ENCODE data around the gene NLRC5.

NLRC5 gene

DNA sequence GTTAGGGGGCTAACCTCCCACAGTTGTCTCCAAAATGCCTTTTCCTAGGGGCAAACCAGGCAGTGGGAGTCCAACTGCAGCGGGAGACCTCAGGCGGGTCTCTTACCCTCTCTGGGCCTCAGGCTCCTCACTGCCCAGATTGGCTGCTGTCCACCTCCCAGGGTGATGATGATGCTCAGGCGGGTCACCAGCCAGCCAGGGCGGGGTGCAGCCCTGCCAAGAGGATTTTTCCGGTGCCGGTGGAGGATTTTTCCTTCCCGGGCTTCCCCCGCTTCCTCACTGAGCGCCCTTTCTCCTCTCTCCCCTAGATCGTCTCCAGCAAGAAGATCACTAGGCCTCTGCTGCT is 125.8 kb downstream of the NLRC5 start:
- no peak for DNase-seq

DNA sequence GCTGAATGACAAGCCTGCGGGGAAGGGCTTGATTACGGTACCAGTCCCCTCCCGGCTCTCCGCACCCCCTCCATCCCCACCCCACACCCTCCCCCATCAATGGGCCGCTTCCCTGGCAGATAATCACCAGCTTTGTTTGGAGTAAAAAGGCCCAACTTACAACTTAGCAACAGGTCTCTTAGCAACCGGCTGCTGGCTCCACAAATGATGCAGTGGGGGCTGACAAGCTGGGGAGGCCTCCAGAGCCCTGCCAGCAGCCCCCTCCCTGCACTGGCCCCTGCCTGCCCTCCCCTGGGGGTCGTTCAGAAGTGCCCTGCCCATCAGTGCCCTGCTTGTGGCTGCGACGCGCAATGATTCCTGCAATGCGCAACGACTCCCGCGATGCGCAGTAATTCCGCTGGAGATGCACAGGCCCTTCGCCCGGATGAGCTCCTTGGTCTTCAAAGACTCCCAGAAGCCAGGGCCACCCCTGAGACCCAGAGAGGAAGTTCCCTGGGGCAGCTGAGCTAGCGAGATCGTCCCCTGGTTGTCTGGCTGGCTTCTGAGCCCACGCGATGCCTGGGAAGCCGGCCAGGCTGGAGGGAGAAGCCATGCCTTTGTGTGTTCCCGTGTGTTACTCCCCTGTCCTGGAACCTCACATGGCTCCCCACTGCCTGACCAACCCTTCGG is 126.3 kb downstream of the NLRC5 start:
- peak in 55 of 56 donors; percentile 65 to 94 (median 87) for DNase-seq

DNA sequence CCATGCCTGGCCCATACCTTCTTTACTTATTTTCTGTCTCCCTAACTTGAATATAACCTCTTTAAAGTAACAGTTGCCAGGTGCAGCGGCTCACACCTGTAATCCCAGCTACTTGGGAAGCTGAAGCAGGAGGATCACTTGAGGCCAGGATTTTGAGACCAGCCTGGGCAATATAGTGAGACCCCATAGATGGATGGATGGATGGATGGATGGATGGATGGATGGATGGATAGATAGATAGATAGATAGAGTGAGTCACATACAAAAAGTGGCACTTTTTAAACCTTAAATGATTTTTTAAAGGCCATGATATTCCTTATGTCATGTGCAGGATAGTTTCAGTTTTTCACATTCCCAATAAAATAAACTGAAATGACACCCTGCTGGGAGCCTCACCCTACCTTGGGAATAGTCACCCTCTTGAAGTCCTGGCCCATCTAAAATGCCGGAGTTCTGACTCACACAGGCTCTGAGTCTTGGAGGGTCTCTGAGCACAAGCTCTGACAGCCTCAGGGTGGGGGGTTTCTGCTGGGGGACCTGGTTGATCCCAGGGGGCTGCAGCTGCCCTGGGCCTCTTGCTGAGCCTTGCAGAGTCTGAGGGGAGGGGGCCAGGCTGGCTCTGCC is 129.2 kb downstream of the NLRC5 start:
- DNase-seq: no peak

DNA sequence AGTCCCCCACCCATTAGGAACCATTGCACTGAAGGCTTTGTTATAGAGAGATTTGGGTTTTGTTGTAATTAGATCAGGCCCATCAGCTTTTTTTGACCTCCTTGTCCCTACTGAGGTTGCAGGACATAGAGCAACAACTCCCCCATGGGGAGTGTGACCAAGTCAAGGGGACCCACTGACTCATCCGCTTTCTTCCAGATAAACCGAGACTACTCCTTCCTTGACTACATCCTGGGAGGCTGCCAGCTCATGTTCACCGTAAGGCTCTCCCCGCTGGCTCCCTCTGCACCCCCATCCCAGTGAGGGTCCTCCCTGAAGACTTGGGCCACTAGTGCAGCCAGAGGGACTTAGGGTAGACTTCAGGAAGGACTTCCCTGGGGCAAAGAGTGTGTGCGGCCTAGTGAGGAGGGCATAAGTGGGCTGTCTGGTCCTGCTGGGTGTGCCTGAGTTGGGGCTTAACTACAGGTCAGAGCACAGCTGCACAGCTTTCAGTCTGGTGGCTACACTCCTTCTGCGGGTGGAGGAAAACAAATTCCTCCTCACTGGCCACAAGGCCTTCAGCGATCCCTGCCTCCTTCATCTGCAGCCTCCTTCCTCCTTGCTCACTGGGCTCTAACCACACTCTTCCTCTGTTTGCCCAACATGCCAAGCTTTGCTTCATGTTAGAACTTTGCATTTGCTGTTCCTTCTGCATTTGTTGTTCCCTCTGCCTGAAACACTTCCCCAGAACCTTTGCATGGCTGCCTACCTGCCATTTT is 134.0 kb downstream of the NLRC5 start:
- DNase-seq: no peak

DNA sequence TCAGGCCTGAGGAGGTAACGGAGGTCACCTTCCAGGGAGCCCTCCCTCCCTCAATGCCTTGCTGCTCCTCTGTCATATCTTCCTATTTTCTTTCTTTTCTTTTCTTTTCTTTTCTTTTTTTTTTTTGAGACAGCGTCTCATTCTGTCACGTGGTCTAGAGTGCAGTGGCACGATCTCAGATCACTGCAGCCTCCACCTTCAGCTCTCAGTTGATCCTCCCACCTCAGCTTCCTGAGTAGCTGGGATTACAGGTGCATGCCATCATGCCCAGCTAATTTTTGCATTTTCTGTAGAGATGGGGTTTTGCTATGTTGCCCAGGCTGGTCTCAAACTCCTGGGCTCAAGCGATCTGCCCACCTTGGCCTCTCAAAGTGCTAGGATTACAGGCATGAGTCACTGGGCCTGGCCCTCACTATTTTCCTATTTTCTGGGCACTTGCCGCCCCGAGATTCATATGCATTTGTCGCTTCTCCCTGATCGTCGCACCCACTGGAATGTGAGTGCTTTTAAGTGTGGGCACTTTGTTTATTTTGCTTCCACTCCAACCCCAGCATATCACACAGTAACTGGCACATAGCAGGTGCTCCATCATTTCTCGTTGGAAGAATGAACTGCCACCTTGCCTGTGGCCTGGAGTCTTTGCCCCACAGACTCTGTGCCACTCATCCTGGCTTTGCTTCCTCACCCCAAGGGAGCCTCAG is 134.8 kb downstream of the NLRC5 start:
- DNase-seq: no peak

DNA sequence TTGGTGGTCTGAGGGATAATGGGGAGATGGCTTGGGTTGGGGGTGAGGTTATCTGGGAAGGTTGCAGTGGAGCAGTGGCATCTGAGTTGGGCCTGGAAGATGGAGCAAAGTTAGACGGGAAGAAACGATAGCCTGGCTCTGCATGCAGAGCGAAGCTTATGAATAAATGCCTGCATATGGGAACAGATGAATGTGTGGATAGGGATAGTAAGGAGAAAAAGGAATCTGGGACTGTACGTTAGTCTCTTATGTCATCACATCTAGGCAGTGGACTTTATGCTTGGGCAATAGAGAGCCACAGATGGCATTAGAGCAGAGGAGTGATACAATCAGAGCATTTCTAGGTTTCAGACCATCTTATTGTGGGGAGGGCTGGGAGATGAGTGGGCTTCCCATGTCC is 136.0 kb downstream of the NLRC5 start:
- no peak for DNase-seq

DNA sequence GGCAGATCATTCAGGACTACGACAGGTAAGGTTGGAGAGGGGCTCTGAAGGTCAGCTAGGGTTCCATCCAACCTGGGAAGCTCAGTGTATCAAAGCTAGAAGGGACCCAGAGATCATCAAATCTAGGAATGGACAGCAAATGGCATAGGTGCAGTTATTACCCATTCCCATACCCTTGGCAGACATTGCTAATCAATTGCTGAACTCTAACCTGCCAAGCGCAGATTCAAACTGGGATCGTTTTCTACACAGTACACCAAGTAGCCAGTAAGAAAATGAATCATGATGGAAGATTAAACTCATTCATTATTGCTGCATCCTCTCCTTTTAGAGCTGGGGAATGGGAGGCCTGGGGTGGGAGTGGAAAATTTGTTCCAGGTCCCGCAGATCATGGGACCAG is 136.6 kb downstream of the NLRC5 start:
- no peak for DNase-seq

DNA sequence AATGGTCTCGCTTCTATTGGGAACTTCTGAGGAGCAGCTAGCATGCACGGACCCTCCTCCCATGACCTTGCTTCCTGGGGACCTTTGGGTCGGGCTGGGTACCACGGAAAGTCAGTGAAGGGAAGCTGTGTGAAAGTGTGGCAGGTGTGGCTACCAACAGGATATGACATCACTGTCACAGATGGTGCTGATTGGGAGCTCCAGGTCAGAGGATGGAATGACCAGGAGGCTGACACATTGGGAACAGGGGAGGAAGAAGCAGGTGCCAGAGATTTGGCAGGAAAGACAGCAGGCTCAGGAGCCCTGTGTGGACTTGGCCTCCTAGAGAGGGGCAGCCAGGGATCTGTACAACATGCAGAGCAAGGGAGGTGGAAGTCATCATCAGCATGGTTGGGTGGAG is 137.1 kb downstream of the NLRC5 start:
- no peak for DNase-seq

DNA sequence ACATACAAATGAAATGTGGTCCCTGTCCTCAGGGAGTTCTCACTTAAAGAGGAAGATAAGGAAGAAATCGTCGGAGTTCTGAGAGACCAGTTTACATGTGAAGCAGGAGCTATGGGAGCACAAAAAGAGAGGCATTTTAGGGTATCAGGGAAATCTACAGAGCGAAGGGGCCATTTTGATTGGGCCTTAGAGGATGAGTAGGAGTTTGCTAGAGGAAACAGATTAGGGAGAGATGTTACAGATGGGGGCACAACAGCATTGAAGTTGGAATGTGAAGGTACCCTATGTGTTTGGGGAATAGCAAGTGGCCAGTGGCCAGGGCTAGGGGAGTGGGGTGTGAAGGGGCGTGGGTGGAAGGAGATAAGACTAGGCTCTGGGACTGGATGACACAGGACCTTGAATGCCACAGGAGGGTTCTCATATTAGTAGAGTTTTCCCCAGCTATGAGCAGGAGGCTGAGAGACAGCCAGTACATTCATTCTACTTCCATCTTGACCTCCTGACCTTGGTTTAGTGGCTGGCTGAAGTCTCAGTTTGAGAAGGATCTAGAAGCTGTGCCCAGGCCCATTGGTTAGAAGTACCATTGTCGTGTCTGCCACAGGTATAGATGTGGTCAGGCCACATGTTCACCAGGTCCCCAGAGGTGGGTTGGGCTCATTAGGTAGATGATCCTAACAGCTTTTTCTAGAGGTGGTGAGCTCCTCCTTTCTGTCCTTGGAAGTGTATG is 137.8 kb downstream of the NLRC5 start:
- no peak for DNase-seq

DNA sequence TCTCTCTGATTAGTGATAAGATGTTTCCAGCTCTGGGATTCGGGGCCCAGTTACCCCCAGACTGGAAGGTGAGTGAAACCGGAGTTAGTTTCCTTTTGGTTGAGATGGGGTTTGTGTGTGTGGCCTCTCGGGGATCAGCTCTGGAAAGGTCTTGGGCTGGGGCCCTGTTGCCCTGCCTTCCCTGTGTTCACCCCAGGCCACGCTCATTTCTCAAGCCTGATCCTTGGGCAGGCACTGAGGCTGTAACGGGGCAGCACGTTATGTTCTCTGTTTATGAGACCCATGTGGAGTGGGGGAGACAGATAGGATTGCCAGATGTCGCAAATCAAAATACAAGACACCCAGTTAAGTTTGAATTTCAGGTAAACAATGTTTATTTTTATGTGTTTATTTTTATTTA is 138.5 kb downstream of the NLRC5 start:
- DNase-seq: no peak

DNA sequence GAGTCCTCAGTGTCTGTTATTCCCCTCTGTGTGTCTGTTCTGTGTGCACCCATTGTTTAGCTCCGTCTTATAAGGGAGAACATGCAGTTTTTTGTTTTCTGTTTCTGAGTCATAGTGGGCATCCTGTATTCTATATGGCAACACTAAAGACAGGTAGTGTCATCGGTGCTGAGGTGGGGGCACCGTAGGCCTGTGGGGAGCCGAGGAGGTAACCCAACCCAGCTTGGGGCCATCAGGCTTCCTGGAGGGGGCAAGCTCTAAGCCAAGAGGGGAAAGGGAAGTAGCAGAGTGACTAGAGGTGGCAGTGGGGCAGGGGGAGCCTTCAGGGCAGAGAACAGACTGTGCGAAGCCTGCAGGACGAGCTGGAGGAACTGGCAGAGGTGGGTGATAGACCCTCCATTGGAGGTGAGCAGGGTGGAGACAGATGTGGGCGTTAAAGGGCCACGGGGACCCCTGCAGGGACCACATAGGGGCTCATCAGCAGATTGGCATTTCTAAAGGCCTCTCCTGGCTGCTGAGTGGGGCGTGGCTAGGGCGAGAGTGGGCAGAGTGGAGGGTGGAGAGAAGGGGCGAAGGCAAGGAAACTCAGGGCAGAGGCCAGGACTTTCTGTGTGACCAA is 139.5 kb downstream of the NLRC5 start:
- DNase-seq: no peak

DNA sequence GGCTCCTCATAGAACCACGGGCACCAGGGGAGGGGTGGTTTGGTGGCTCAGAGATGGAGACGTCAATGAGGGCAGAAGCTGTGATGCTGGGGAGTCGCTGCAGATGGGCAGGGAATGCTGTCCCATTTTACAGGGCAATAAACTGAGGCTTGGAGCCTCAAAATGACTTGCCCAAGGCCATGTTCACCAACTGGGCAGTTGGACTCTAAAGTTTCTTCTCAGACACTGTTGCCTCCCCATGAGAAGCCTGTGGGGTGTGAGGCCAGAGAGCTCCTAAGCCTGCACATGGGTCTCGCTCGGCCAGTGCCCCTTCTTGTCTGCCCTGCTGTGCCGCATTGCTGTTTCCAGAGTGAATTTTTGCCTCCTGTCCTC is 141.6 kb downstream of the NLRC5 start:
- DNase-seq: no peak

DNA sequence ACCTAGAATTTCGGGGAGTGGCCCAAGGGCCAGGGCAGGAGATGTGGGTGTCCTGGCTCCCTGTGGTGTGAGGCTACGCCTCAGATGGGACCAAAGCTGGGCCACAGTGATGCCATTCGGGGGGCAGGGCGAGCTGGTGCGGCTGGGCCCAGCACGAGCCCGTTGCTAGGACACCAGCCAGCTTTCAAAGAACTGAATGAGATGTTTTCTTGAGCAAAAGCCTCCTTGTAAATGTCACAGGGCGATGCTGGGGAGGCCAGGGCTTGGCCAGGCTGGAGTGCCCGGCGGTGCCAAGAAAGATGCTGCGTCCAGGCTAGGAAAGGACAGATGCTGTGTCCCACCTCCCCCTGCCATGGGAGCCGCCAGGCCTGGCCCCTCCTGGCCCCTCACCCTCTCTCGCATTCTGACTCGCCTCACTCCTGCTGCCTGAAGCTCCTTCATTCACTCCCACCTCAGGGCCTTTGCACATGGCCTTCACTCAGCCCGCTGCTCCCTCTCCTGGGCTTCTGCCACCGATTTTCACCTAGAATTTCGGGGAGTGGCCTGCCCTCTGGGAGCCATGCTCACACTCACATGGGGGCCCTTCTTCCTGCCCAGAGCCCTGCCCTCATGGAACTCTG is 142.1 kb downstream of the NLRC5 start:
- DNase-seq: peak in 54 of 56 donors; percentile 22 to 92 (median 78)

DNA sequence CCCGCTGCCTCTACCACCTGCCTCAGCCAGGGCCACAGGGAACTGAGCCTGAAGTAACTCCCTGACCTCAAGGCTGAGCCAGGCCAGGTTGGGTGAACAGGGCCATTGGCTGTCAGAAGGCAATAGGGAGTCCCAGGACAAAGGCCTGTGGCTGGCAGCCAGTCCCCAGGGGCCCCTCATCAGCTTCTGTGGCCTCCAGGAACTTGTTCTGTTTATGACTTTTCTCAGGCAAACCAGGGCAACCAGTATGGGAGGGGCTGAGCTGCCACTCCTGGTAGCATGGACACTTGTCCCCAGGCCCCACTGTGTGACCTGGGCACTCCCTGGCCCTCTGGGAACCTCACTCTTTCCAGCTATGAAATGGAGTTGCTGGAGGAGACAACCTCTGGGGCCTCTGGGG is 143.1 kb downstream of the NLRC5 start:
- DNase-seq: no peak

DNA sequence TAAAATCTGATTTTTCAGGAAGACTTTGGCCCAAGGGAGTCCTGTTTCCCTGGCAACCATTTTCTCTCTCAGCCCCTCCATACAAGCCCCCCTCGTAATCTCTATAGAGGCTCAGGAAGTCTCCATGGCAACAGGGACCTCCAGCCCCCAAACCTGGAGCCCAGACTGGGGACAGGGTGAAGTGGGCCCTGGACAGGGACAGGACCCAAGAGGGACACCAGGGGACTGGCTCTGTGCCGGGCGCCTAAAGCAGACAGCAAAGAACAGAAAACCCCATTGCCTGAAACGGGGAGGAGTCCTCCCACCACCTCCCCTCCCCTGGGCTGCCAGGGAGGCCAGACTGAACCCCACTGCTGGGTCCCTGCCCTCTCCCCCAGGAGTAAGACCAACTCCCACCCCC is 143.7 kb downstream of the NLRC5 start:
- no peak for DNase-seq
